GM10248 (cell line): ENCODE measurements around the gene SMOC1.

ENCODE experiments used
- CTCF ChIA-PET: fragments of 300-600 bp; sonication (Branson Sonifier 250); formaldehyde crosslinking; extraction: SDS; loops from one replicate; lab custom pipeline; 2021; ENCODE audit warnings: antibody characterized with exemption; lab: Yijun Ruan, JAX
- POLR2A ChIA-PET: fragments of 350-650 bp; sonication (Branson Sonifier 250); formaldehyde crosslinking; extraction: SDS; loops from one replicate; lab custom pipeline; 2020; ENCODE audit warnings: antibody characterized with exemption; lab: Yijun Ruan, JAX
- DNase-seq: peaks from one replicate; pipeline ENCODE4 v3.0.0; 2012; ENCODE audit errors: extremely low spot score
- CTCF ChIP-seq: IDR thresholded peaks from 2 replicates; pipeline ENCODE4 v1.5.1; 2012; ENCODE audit warnings: mild to moderate bottlenecking, low read depth; ENCODE audit errors: extremely low read depth, missing control alignments, control extremely low read depth

SMOC1 gene

GRCh38 chr14:69941768-69942742, 62.8 kb downstream of the SMOC1 start:
- POLR2A ChIA-PET, result no interaction called here
- DNase-seq, result no peak
- no peak for TF ChIP-seq CTCF
- CTCF ChIA-PET, result no interaction called here

- TF ChIP-seq CTCF, result no peak
- no peak for DNase-seq
- POLR2A ChIA-PET, result no interaction called here
- CTCF ChIA-PET, result interaction anchor here (0.9 to 1.0 kb wide), 2 partner anchors 12 to 15 kb away, joined by 3 read pairs; no protein-coding TSS in a partner anchor
Measured at GRCh38 chr14:69943084-69943780, 64.0 kb downstream of the SMOC1 start.

- POLR2A ChIA-PET, result no interaction called here
- TF ChIP-seq CTCF, result no peak
- CTCF ChIA-PET, result interaction anchor here (1.2 to 2.1 kb wide), 3 partner anchors 8 to 35 kb away, joined by 3 to 10 read pairs (median 4); no protein-coding TSS in a partner anchor
- DNase-seq, result no peak
Measured at GRCh38 chr14:69945347-69945746, 66.1 kb downstream of the SMOC1 start.

GRCh38 chr14:69945912-69946311, 66.7 kb downstream of the SMOC1 start:
- POLR2A ChIA-PET, result no interaction called here
- no peak for TF ChIP-seq CTCF
- CTCF ChIA-PET, result interaction anchor here (1.5 to 2.1 kb wide), 3 partner anchors 12 to 67 kb away, joined by 4 to 10 read pairs (median 4); no protein-coding TSS in a partner anchor
- DNase-seq, result no peak

GRCh38 chr14:69948351-69948750, 69.1 kb downstream of the SMOC1 start:
- ChIA-PET POLR2A (no interaction called here), CTCF (interaction anchor here (0.9 to 1.7 kb wide), 2 partner anchors 29 to 80 kb away, joined by 3 to 4 read pairs; no protein-coding TSS in a partner anchor)
- DNase-seq, result no peak
- no peak for TF ChIP-seq CTCF

- ChIA-PET CTCF (interaction anchor here (0.7 to 1.6 kb wide), 2 partner anchors 10 to 33 kb away, joined by 3 to 6 read pairs; no protein-coding TSS in a partner anchor), POLR2A (no interaction called here)
- no peak for TF ChIP-seq CTCF
- no peak for DNase-seq
Measured at GRCh38 chr14:69951263-69951662, 72.0 kb downstream of the SMOC1 start.
